MCF 10A (cell line): ENCODE measurements around the gene SPPL3. TPM values are rescaled to one million over a fixed set of nuclear protein-coding genes. Genes with fewer than 3 reads are reported as not detected.

ENCODE experiments used
- BruUV-seq: library from RNA; stranded (reverse); fragments of 400-500 nt; replicated peaks from 2 replicates; lab custom pipeline; 2021; lab: Mats Ljungman, UMichigan
- CTCF ChIA-PET: fragments of 300-600 bp; sonication (Branson Sonifier 250); formaldehyde crosslinking; extraction: SDS; loops from one replicate; lab custom pipeline; 2021; ENCODE audit warnings: antibody characterized with exemption, inconsistent platforms; lab: Yijun Ruan, JAX
- POLR2A ChIA-PET: fragments of 300-600, 350-650 bp; sonication (Branson Sonifier 250); formaldehyde crosslinking; extraction: SDS; loops from one replicate; lab custom pipeline; 2020; ENCODE audit warnings: antibody characterized with exemption, inconsistent platforms; lab: Yijun Ruan, JAX
- DNase-seq: peaks from one replicate; pipeline ENCODE4 v3.0.0-alpha.2; 2018; ENCODE audit not compliant: unreplicated experiment
- H3K27ac Mint-ChIP-seq: one replicate; pipeline ENCODE4 v1.8.0; 2022; ENCODE audit warnings: mild to moderate bottlenecking, low read depth, mixed read lengths; ENCODE audit not compliant: unreplicated experiment
- H3K27me3 Mint-ChIP-seq: one replicate; pipeline ENCODE4 v1.8.0; 2022; ENCODE audit warnings: mixed read lengths; ENCODE audit not compliant: insufficient read depth, unreplicated experiment
- H3K36me3 Mint-ChIP-seq: one replicate; pipeline ENCODE4 v1.8.0; 2022; ENCODE audit warnings: mild to moderate bottlenecking, moderate library complexity, mixed read lengths; ENCODE audit not compliant: insufficient read depth, unreplicated experiment
- H3K4me1 Mint-ChIP-seq: one replicate; pipeline ENCODE4 v1.8.0; 2022; ENCODE audit warnings: mixed read lengths; ENCODE audit not compliant: insufficient read depth, unreplicated experiment
- H3K4me3 Mint-ChIP-seq: one replicate; pipeline ENCODE4 v1.8.0; 2022; ENCODE audit warnings: mild to moderate bottlenecking, moderate library complexity, mixed read lengths; ENCODE audit not compliant: unreplicated experiment
- H3K9me3 Mint-ChIP-seq: one replicate; pipeline ENCODE4 v1.8.0; 2022; ENCODE audit warnings: mixed read lengths; ENCODE audit not compliant: unreplicated experiment
- intact Hi-C: fragments of 100-400 bp; cut with micrococcal nuclease; formaldehyde crosslinking; loops from 2 replicates; pipeline ENCODE4 v1.14.1; 2022
- total RNA-seq: library from RNA; stranded (reverse); gene quantifications from 2 replicates; pipeline ENCODE4 v1.2.3, GENCODE V29; 2022
- TF ChIP-seq, protein P1 (sequence below): fragments of 200-600 bp; IDR thresholded peaks from one replicate; pipeline ENCODE4 v1.8.0; 2022; ENCODE audit warnings: antibody characterized with exemption, mild to moderate bottlenecking; ENCODE audit not compliant: unreplicated experiment

The SPPL3 gene
- total RNA-seq, 1 experiment from 2014 or later, result 32.6 TPM

GRCh38 chr12:120758798-120759590 is 145.2 kb downstream of the SPPL3 start:
- ChIA-PET CTCF (interaction anchor here (1.2 kb wide), 1 partner anchor 30 kb away, joined by 3 read pairs; no protein-coding TSS in a partner anchor), POLR2A (interaction anchor here (0.8 kb wide), 1 partner anchor 132 kb away, joined by 3 read pairs; no protein-coding TSS in a partner anchor)
- TF ChIP-seq, protein P1, sequence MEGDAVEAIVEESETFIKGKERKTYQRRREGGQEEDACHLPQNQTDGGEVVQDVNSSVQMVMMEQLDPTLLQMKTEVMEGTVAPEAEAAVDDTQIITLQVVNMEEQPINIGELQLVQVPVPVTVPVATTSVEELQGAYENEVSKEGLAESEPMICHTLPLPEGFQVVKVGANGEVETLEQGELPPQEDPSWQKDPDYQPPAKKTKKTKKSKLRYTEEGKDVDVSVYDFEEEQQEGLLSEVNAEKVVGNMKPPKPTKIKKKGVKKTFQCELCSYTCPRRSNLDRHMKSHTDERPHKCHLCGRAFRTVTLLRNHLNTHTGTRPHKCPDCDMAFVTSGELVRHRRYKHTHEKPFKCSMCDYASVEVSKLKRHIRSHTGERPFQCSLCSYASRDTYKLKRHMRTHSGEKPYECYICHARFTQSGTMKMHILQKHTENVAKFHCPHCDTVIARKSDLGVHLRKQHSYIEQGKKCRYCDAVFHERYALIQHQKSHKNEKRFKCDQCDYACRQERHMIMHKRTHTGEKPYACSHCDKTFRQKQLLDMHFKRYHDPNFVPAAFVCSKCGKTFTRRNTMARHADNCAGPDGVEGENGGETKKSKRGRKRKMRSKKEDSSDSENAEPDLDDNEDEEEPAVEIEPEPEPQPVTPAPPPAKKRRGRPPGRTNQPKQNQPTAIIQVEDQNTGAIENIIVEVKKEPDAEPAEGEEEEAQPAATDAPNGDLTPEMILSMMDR, result no peak
- no peak overlapping the region for H3K27ac Mint-ChIP-seq
- H3K9me3 Mint-ChIP-seq, result no peaks in the 10 kb centered on the region
- intact Hi-C loops, result no loop called here
- no peaks in the 10 kb centered on the region for H3K4me1 Mint-ChIP-seq
- no peaks in the 10 kb centered on the region for H3K27me3 Mint-ChIP-seq
- no peak for DNase-seq
- H3K36me3 Mint-ChIP-seq, result peaks cover 32% of the 10 kb centered on the region
- no peak overlapping the region for H3K4me3 Mint-ChIP-seq
- BruUV-seq, result no TSS peak

DNA sequence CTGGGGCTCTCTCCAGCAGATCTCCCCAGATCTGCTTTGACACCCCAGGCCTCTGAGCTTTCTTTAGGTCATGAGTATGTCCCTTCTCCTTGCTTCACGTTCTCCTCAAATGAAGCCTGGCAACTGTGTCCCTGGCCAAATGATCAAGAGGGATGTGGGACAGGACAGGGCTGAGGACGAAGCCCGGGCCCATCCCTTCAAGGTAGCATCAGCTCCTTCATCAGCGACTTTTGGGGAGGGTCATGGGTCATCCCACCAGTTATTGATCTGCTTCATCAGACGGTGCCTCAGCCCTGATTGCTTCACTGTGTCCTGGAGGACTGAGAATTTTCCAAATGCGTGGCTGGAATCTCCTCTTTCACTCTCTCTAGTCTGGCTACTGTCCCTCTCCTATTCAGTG is 146.2 kb downstream of the SPPL3 start:
- H3K4me1 Mint-ChIP-seq, result no peaks in the 10 kb centered on the region
- TF ChIP-seq, protein P1, result no peak
- H3K9me3 Mint-ChIP-seq, result no peaks in the 10 kb centered on the region

GRCh38 chr12:120757226-120757742 is 146.9 kb downstream of the SPPL3 start:
- Mint-ChIP-seq H3K27me3 (no peaks in the 10 kb centered on the region), H3K4me1 (no peaks in the 10 kb centered on the region), H3K9me3 (no peaks in the 10 kb centered on the region), H3K4me3 (no peak overlapping the region), H3K27ac (no peak overlapping the region), H3K36me3 (peaks cover 17% of the 10 kb centered on the region)
- no peak for DNase-seq
- BruUV-seq, result no TSS peak
- ChIA-PET CTCF (interaction anchor here (0.9 to 2.9 kb wide), 2 partner anchors 10 to 215 kb away, joined by 4 to 8 read pairs; no protein-coding TSS in a partner anchor), POLR2A (interaction anchor here (0.6 to 1.5 kb wide), 4 partner anchors 13 to 1366 kb away, joined by 3 to 5 read pairs (median 3); no protein-coding TSS in a partner anchor)
- intact Hi-C loops, result no loop called here
- TF ChIP-seq, protein P1, result no peak

More for the DNA sequence above, 146.2 kb downstream of the SPPL3 start:
- no TSS peak for BruUV-seq
- ChIA-PET CTCF (interaction anchor here (0.9 to 2.9 kb wide), 2 partner anchors 9 to 214 kb away, joined by 4 to 8 read pairs; no protein-coding TSS in a partner anchor), POLR2A (interaction anchor here (1.5 kb wide), 1 partner anchor 12 kb away, joined by 5 read pairs; no protein-coding TSS in a partner anchor)
- H3K4me3 Mint-ChIP-seq, result no peak overlapping the region
- no peaks in the 10 kb centered on the region for H3K27me3 Mint-ChIP-seq
- intact Hi-C loops, result no loop called here
- H3K27ac Mint-ChIP-seq, result no peak overlapping the region
- peaks cover 24% of the 10 kb centered on the region for H3K36me3 Mint-ChIP-seq
- DNase-seq, result no peak

GRCh38 chr12:120755269-120755668 is 148.9 kb downstream of the SPPL3 start:
- ChIA-PET POLR2A (interaction anchor here (1.2 kb wide), 1 partner anchor 12 kb away, joined by 4 read pairs; no protein-coding TSS in a partner anchor), CTCF (interaction anchor here (0.8 kb wide), 1 partner anchor 241 kb away, joined by 4 read pairs; no protein-coding TSS in a partner anchor)
- Mint-ChIP-seq H3K4me3 (no peak overlapping the region), H3K9me3 (no peaks in the 10 kb centered on the region), H3K4me1 (no peaks in the 10 kb centered on the region), H3K36me3 (no peaks in the 10 kb centered on the region), H3K27ac (no peak overlapping the region), H3K27me3 (no peaks in the 10 kb centered on the region)
- DNase-seq, result no peak
- intact Hi-C loops, result no loop called here
- TF ChIP-seq, protein P1, result no peak
- no TSS peak for BruUV-seq
